HepG2 (cell line): ENCODE results near the gene GPR62. TPM values are rescaled to one million over a fixed set of nuclear protein-coding genes. Genes with fewer than 3 reads are reported as not detected.
A peak's percentile ranks its signal among the peaks of the same experiment; 100 is the strongest.

Experiments
- HOXA9 ChIP-seq: sonication (generic); formaldehyde crosslinking; IDR thresholded peaks from 2 replicates; pipeline ENCODE4 v1.8.1; 2022; ENCODE audit warnings: missing genetic modification reagents, mild to moderate bottlenecking, moderate library complexity, borderline replicate concordance
- PBX3 ChIP-seq: sonication (generic); formaldehyde crosslinking; IDR thresholded peaks from 2 replicates; pipeline ENCODE4 v1.8.1; 2023; ENCODE audit warnings: missing genetic modification reagents, inconsistent platforms, borderline replicate concordance
- PRDM10 ChIP-seq: sonication (generic); formaldehyde crosslinking; IDR thresholded peaks from 2 replicates; pipeline ENCODE4 v1.4.0; 2020; ENCODE audit warnings: low read depth, missing genetic modification reagents
- SRSF9 ChIP-seq: fragments of 200-400 bp; formaldehyde crosslinking; IDR thresholded peaks from 2 replicates; pipeline ENCODE4 v1.6.1; 2018; ENCODE audit warnings: borderline replicate concordance, mild to moderate bottlenecking, low read depth, low read length; ENCODE audit not compliant: insufficient read depth, poor library complexity, severe bottlenecking
- ZBTB37 ChIP-seq: sonication (generic); formaldehyde crosslinking; IDR thresholded peaks from 2 replicates; pipeline ENCODE4 v1.4.0; 2020; ENCODE audit warnings: mild to moderate bottlenecking, missing genetic modification reagents
- ZBTB38 ChIP-seq: sonication (generic); formaldehyde crosslinking; IDR thresholded peaks from 2 replicates; pipeline ENCODE4 v1.5.1; 2020; ENCODE audit warnings: mild to moderate bottlenecking, missing genetic modification reagents
- ZFP37 ChIP-seq: sonication (generic); formaldehyde crosslinking; IDR thresholded peaks from 2 replicates; pipeline ENCODE4 v1.4.0; 2020; ENCODE audit warnings: missing genetic modification reagents, borderline replicate concordance
- ZFP82 ChIP-seq: sonication (generic); formaldehyde crosslinking; IDR thresholded peaks from 2 replicates; pipeline ENCODE4 v1.5.1; 2020; ENCODE audit warnings: mild to moderate bottlenecking, missing genetic modification reagents, borderline replicate concordance
- ZNF124 ChIP-seq: sonication (generic); formaldehyde crosslinking; IDR thresholded peaks from 2 replicates; pipeline ENCODE4 v1.4.0; 2020; ENCODE audit warnings: missing genetic modification reagents
- ZNF224 ChIP-seq: sonication (generic); formaldehyde crosslinking; IDR thresholded peaks from 2 replicates; pipeline ENCODE4 v1.5.0; 2020; ENCODE audit warnings: mild to moderate bottlenecking, missing genetic modification reagents
- ZNF251 ChIP-seq: sonication (generic); formaldehyde crosslinking; IDR thresholded peaks from 2 replicates; pipeline ENCODE4 v1.9.0; 2021; ENCODE audit warnings: mild to moderate bottlenecking, missing genetic modification reagents
- ZNF343 ChIP-seq: sonication (generic); formaldehyde crosslinking; IDR thresholded peaks from 2 replicates; pipeline ENCODE4 v1.4.0; 2020; ENCODE audit warnings: mild to moderate bottlenecking, missing genetic modification reagents
- ZNF460 ChIP-seq: sonication (generic); formaldehyde crosslinking; IDR thresholded peaks from 2 replicates; pipeline ENCODE4 v1.5.1; 2020; ENCODE audit warnings: missing genetic modification reagents, mild to moderate bottlenecking, borderline replicate concordance
- ZNF530 ChIP-seq: sonication (generic); formaldehyde crosslinking; IDR thresholded peaks from 2 replicates; pipeline ENCODE4 v1.5.0; 2020; ENCODE audit warnings: low read depth, mild to moderate bottlenecking, missing genetic modification reagents
- ZNF589 ChIP-seq: sonication (generic); formaldehyde crosslinking; conservative IDR thresholded peaks from 2 replicates; pipeline ENCODE4 v1.8.0; 2022; ENCODE audit warnings: mild to moderate bottlenecking, moderate library complexity, missing genetic modification reagents
- ZNF782 ChIP-seq: sonication (generic); formaldehyde crosslinking; IDR thresholded peaks from 2 replicates; pipeline ENCODE4 v1.4.0; 2020; ENCODE audit warnings: missing genetic modification reagents, mild to moderate bottlenecking, borderline replicate concordance
- ZNF841 ChIP-seq: sonication (generic); formaldehyde crosslinking; IDR thresholded peaks from 2 replicates; pipeline ENCODE4 v1.8.1; 2023; ENCODE audit warnings: missing genetic modification reagents, borderline replicate concordance
- polyA plus RNA-seq, 8 experiments: library from polyadenylated mRNA; depleted of rRNA in 3 of 8; stranded (reverse) in 7 of 8; unstranded in 1 of 8; fragments of >200 nt; fragmentation: Illumina TruSeq in 4 of 8; extraction: Trizol in 4 of 8; gene quantifications; 2 replicates each; pipeline versions ENCODE4 v1.2.1 to v1.2.3, GENCODE V29; 2011 to 2016; ENCODE audit warnings: low read depth in 4 of 8, missing spikeins in 1 of 8, mixed read lengths in 1 of 8; ENCODE audit not compliant: insufficient read depth in 1 of 8
- total RNA-seq, 5 experiments: library from RNA; depleted of rRNA; stranded (reverse); fragments of >200 nt; fragmentation: Illumina TruSeq; extraction: Trizol; gene quantifications; 2 replicates each; pipeline ENCODE4 v1.2.3, GENCODE V29; 2016; ENCODE audit warnings: low read depth in 1 of 5
- TF ChIP-seq, protein P1 (sequence below): IDR thresholded peaks from 2 replicates; pipeline ENCODE4 v1.6.1; 2016; ENCODE audit warnings: low read depth, control low read depth
- TF ChIP-seq, protein P2 (sequence below): sonication (generic); formaldehyde crosslinking; IDR thresholded peaks from 2 replicates; pipeline ENCODE4 v1.5.0; 2020; ENCODE audit warnings: missing genetic modification reagents

GPR62 gene
- total and polyA plus RNA-seq, 2 of the 13 experiments (the other 11 are each of a cell fraction or from before 2014, with no cell fraction given) = not detected

DNA sequence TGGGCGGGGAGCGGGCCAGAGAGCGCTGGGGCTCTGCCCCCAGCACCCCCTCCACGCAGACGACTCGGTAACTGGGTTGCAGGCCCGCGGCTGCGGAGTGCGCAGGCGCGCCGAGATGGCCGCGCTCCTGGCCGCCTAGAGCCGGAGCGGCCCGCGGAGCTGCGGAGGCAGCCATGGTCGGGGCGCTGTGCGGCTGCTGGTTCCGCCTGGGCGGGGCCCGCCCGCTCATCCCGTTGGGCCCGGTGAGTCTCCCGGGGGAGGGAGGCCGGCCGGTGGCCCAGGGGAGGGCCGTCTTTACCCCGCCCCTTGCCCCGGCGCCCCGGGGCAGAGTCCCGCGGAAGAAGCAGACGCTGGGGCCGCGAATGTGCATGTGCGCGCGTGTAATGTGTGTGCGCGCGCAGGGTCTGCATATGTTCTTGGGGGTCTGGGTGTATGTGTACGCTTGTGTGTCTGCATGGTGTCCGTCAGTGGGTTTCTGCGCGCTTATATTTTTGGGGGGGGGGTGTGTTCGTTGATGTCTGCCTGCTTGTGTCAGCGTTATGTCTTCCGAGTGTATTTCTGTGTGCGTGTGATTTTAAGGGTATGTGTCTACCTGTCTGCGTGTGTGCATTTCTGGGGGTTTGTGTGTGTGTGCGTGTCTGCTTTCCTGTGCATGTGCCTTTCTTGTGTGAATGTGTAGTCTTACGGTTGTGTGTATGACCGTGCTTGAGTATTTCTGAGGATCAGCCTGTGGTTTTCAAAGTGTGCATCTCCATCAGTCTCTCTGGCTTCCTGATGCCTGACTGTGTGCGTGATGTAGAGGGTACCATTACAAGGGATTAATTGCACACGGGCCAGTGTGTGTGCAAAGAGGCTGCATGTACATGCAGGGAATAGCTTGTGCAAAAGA is 20.0 kb downstream of the GPR62 start, which contains the start of gene ABHD14A (continued):
- TF ChIP-seq, protein P1, sequence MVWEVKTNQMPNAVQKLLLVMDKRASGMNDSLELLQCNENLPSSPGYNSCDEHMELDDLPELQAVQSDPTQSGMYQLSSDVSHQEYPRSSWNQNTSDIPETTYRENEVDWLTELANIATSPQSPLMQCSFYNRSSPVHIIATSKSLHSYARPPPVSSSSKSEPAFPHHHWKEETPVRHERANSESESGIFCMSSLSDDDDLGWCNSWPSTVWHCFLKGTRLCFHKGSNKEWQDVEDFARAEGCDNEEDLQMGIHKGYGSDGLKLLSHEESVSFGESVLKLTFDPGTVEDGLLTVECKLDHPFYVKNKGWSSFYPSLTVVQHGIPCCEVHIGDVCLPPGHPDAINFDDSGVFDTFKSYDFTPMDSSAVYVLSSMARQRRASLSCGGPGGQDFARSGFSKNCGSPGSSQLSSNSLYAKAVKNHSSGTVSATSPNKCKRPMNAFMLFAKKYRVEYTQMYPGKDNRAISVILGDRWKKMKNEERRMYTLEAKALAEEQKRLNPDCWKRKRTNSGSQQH = no peak
- TF ChIP-seq HOXA9 (CRISPR knock-in tag) (no peak), ZBTB37 (CRISPR knock-in tag) (no peak), ZNF224 (CRISPR knock-in tag) (no peak), ZNF841 (CRISPR knock-in tag) (no peak), ZFP82 (CRISPR knock-in tag) (0 out of 2 replicates have a peak, but pooled peaks have one; percentile 4), ZNF460 (CRISPR knock-in tag) (no peak), PBX3 (no peak), ZNF343 (no peak), ZNF782 (CRISPR knock-in tag) (no peak), ZNF124 (CRISPR knock-in tag) (no peak), ZNF589 (CRISPR knock-in tag) (no peak), PRDM10 (CRISPR knock-in tag) (no peak), ZNF530 (CRISPR knock-in tag) (no peak), ZBTB38 (CRISPR knock-in tag) (peak; percentile 29; the same call in 1 of the 2 replicates), ZFP37 (CRISPR knock-in tag) (no peak), SRSF9 (no peak), ZNF251 (no peak)
- TF ChIP-seq, protein P2, sequence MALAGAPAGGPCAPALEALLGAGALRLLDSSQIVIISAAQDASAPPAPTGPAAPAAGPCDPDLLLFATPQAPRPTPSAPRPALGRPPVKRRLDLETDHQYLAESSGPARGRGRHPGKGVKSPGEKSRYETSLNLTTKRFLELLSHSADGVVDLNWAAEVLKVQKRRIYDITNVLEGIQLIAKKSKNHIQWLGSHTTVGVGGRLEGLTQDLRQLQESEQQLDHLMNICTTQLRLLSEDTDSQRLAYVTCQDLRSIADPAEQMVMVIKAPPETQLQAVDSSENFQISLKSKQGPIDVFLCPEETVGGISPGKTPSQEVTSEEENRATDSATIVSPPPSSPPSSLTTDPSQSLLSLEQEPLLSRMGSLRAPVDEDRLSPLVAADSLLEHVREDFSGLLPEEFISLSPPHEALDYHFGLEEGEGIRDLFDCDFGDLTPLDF = no peak
